SU-DHL-6 (cell line): ENCODE results near the gene NR2F1-AS1.

Experiments used
- H2AFZ ChIP-seq: fragments of 200-600 bp; sonication (generic); 2 replicates; pipeline ENCODE4 v1.6.1; 2014; ENCODE audit warnings: low read depth, mild to moderate bottlenecking, moderate library complexity, mixed read lengths, antibody characterized with exemption, low read length; ENCODE audit not compliant: severe bottlenecking
- H3F3A ChIP-seq: fragments of 200-600 bp; shearing (Covaris generic); 2 replicates; pipeline ENCODE4 v1.6.0; 2016; ENCODE audit warnings: antibody characterized with exemption, mild to moderate bottlenecking; ENCODE audit not compliant: insufficient read depth
- H3K27ac ChIP-seq: fragments of 200-600 bp; sonication (generic); 2 replicates; pipeline ENCODE4 v1.5.1; 2016; ENCODE audit warnings: low read depth, mild to moderate bottlenecking, low read length, moderate library complexity, mixed read lengths
- H3K27me3 ChIP-seq: fragments of 200-600 bp; sonication (generic), shearing (Covaris generic); 2 replicates; pipeline ENCODE4 v1.6.0; 2014; ENCODE audit warnings: mild to moderate bottlenecking, low read length
- H3K36me3 ChIP-seq: fragments of 200-600 bp; sonication (generic); 2 replicates; pipeline ENCODE4 v1.6.1; 2014; ENCODE audit warnings: mild to moderate bottlenecking, low read length, mixed read lengths
- H3K4me2 ChIP-seq: fragments of 300-600, 200-600 bp; shearing (Covaris generic), sonication (generic); 2 replicates; pipeline ENCODE4 v1.6.0; 2014; ENCODE audit warnings: low read length, low read depth, mild to moderate bottlenecking; ENCODE audit not compliant: poor library complexity, severe bottlenecking
- H3K4me3 ChIP-seq: fragments of 200-600 bp; sonication (generic); 2 replicates; pipeline ENCODE4 v1.5.1; 2014; ENCODE audit warnings: antibody characterized with exemption, low read length, mild to moderate bottlenecking, mixed read lengths; ENCODE audit not compliant: insufficient read depth, poor library complexity, severe bottlenecking
- H3K79me2 ChIP-seq: fragments of 200-600 bp; sonication (generic); 2 replicates; pipeline ENCODE4 v1.6.1; 2014; ENCODE audit warnings: mild to moderate bottlenecking, low read length, moderate library complexity; ENCODE audit not compliant: insufficient read depth
- H3K9ac ChIP-seq: fragments of 200-600 bp; sonication (generic); 2 replicates; pipeline ENCODE4 v1.7.0; 2014; ENCODE audit warnings: mild to moderate bottlenecking, low read length
- H3K9me2 ChIP-seq: fragments of 200-600 bp; sonication (generic); replicated peaks from 2 replicates; pipeline ENCODE4 v1.6.1; 2014; ENCODE audit warnings: low read length; ENCODE audit not compliant: insufficient read depth
- H3K9me3 ChIP-seq: fragments of 200-600 bp; sonication (generic); 2 replicates; pipeline ENCODE4 v1.6.1; 2014; ENCODE audit warnings: low read length, mixed read lengths; ENCODE audit not compliant: insufficient read depth
- H4K20me1 ChIP-seq: fragments of 200-600 bp; sonication (generic); 2 replicates; pipeline ENCODE4 v1.6.1; 2014; ENCODE audit warnings: low read depth, mild to moderate bottlenecking, antibody characterized with exemption, low read length, moderate library complexity, mixed read lengths
- EZH2phosphoT487 ChIP-seq: fragments of 200-600 bp; sonication (generic), shearing (Covaris generic); conservative IDR thresholded peaks from 2 replicates; pipeline ENCODE4 v1.6.1; 2018; ENCODE audit warnings: mild to moderate bottlenecking, antibody characterized with exemption, low read length, moderate library complexity, mixed read lengths
- TF ChIP-seq, protein P1 (sequence below): fragments of 200-600 bp; sonication (generic); IDR thresholded peaks from one replicate; pipeline ENCODE4 v1.5.1; 2017; ENCODE audit warnings: antibody characterized with exemption, mild to moderate bottlenecking, low read length, moderate library complexity; ENCODE audit not compliant: insufficient read depth, poor library complexity, severe bottlenecking

Gene NR2F1-AS1

DNA sequence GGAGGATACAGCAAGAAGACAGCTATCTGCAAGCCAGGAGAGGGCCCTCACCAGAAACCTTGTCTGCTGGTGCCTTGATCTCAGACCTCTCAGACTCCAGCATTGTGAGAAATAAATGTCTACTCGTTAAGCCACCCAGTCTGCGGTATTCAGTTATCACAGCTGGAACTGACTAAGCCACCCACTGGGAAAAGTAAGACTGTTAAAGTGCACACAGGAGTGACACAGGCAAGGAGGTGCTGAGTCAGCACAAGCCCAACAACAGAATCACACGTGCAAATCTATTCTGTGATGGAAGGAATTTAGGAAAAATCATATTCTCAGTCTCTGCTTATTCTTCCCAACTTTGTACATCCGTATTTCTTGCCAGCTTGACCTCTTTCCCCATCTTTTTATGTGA is 200.0 kb downstream of the NR2F1-AS1 start:
- no peak overlapping the region for H3K27ac ChIP-seq
- no peaks in the 10 kb centered on the region for H4K20me1 ChIP-seq
- no peaks in the 10 kb centered on the region for H3K9me2 ChIP-seq
- no peak overlapping the region for H3K9ac ChIP-seq
- no peaks in the 10 kb centered on the region for H3F3A ChIP-seq
- no peak overlapping the region for H2AFZ ChIP-seq
- H3K9me3 ChIP-seq: no peaks in the 10 kb centered on the region
- H3K79me2 ChIP-seq: no peaks in the 10 kb centered on the region
- H3K4me2 ChIP-seq: no peak overlapping the region
- no peaks in the 10 kb centered on the region for H3K27me3 ChIP-seq
- H3K4me3 ChIP-seq: no peak overlapping the region
- no peaks in the 10 kb centered on the region for H3K36me3 ChIP-seq
- no peak for TF ChIP-seq EZH2phosphoT487
- TF ChIP-seq, protein P1, sequence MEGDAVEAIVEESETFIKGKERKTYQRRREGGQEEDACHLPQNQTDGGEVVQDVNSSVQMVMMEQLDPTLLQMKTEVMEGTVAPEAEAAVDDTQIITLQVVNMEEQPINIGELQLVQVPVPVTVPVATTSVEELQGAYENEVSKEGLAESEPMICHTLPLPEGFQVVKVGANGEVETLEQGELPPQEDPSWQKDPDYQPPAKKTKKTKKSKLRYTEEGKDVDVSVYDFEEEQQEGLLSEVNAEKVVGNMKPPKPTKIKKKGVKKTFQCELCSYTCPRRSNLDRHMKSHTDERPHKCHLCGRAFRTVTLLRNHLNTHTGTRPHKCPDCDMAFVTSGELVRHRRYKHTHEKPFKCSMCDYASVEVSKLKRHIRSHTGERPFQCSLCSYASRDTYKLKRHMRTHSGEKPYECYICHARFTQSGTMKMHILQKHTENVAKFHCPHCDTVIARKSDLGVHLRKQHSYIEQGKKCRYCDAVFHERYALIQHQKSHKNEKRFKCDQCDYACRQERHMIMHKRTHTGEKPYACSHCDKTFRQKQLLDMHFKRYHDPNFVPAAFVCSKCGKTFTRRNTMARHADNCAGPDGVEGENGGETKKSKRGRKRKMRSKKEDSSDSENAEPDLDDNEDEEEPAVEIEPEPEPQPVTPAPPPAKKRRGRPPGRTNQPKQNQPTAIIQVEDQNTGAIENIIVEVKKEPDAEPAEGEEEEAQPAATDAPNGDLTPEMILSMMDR: no peak

DNA sequence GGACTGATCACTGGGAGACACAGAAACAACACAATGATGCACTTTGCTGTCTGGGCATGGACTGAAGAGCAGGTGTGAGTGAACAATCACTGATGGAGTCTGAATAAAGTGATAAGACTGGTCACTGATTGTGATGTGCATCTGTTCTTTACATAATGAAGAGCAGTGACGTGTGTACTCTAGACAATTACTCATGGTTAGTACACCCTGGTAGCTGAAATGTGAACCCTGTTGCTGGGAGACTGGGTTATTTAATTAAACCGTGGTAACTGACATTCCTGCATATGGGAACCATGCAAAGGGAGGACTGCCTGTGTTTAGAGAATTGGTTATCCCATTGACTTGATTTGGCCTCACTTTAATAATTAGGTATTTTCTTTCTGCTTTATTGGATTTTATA is 202.9 kb downstream of the NR2F1-AS1 start:
- H3K9me2 ChIP-seq: no peaks in the 10 kb centered on the region
- H3F3A ChIP-seq: no peaks in the 10 kb centered on the region
- no peaks in the 10 kb centered on the region for H4K20me1 ChIP-seq
- no peaks in the 10 kb centered on the region for H3K9me3 ChIP-seq
- H3K27me3 ChIP-seq: no peaks in the 10 kb centered on the region
- TF ChIP-seq EZH2phosphoT487: no peak
- TF ChIP-seq, protein P1: no peak
- no peaks in the 10 kb centered on the region for H3K79me2 ChIP-seq
- no peak overlapping the region for H3K9ac ChIP-seq
- H2AFZ ChIP-seq: no peak overlapping the region
- H3K27ac ChIP-seq: no peak overlapping the region
- no peak overlapping the region for H3K4me3 ChIP-seq
- no peaks in the 10 kb centered on the region for H3K36me3 ChIP-seq
- no peak overlapping the region for H3K4me2 ChIP-seq

DNA sequence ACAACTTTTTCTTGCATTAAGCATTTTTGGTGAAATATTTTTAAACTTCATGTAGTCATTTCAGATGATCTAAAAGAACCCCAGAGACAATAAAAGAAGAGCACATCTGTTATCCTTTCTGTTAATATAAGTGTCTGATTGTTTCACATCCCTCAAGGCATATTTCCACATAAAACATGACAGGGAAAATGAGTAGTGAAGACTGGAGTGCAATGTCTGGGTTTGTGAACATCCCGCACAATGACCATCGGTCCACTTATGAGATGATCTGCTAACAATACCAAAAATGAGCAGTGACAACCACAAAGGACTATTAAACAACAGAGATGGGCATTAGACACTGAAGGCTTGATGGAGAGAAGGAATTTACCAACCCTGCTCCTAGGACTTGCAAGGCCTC is 209.1 kb downstream of the NR2F1-AS1 start:
- Histone ChIP-seq H2AFZ (no peak overlapping the region), H3K4me2 (no peak overlapping the region)
- TF ChIP-seq, protein P1: no peak
- TF ChIP-seq EZH2phosphoT487: no peak

DNA sequence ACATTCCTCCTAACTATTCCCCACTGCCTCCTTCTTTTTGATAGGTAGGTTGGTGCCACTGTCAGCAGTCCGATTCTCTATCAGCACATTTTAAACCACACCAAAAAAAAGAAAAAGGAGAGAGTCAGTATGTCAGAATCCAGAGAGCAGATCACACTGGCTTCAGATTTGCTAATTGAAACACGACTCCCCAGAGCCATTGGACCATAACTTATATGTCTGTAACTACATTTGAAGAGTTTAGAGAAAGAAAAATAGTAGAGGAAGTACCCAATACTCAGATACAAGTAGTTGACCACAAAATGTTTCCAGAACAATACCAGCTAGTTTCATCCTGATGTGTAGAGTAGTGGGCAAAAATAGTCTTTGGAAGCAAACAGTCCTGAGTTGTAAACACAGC is 216.6 kb downstream of the NR2F1-AS1 start:
- Histone ChIP-seq H3K9me3 (no peaks in the 10 kb centered on the region), H3K27me3 (peaks cover 3% of the 10 kb centered on the region; the same call in 1 of the 2 replicates), H3K4me3 (no peak overlapping the region), H3K9ac (no peak overlapping the region), H3F3A (no peaks in the 10 kb centered on the region), H3K9me2 (no peaks in the 10 kb centered on the region), H3K36me3 (no peaks in the 10 kb centered on the region), H2AFZ (no peak overlapping the region), H3K27ac (no peak overlapping the region), H4K20me1 (no peaks in the 10 kb centered on the region), H3K79me2 (no peaks in the 10 kb centered on the region), H3K4me2 (no peak overlapping the region)
- TF ChIP-seq, protein P1: no peak
- TF ChIP-seq EZH2phosphoT487: no peak

More for the DNA sequence above, 209.1 kb downstream of the NR2F1-AS1 start:
- H3K9me3 ChIP-seq: no peaks in the 10 kb centered on the region
- no peaks in the 10 kb centered on the region for H4K20me1 ChIP-seq
- H3K79me2 ChIP-seq: no peaks in the 10 kb centered on the region
- H3F3A ChIP-seq: no peaks in the 10 kb centered on the region
- no peak overlapping the region for H3K9ac ChIP-seq
- H3K27me3 ChIP-seq: peaks cover 3% of the 10 kb centered on the region; the same call in 1 of the 2 replicates
- no peak overlapping the region for H3K4me3 ChIP-seq
- no peak overlapping the region for H3K27ac ChIP-seq
- no peaks in the 10 kb centered on the region for H3K36me3 ChIP-seq
- no peaks in the 10 kb centered on the region for H3K9me2 ChIP-seq
